HG03354 (cell line): ENCODE results near the gene SLC27A4.
"Not testable (repeated sequence)": the region's sequence is repeated elsewhere in the genome, so short reads cannot be mapped to it uniquely, and the experiment has no call there.

Experiments
- ATAC-seq: cut with Tn5 transposase; IDR thresholded peaks from one replicate; pipeline ENCODE4 v1.9.1; 2021; ENCODE audit warnings: mild to moderate bottlenecking; ENCODE audit not compliant: unreplicated experiment, poor library complexity, severe bottlenecking

The SLC27A4 gene

GRCh38 chr9:128323212-128323730 is 17.1 kb upstream of the SLC27A4 start:
- ATAC-seq = peak; percentile 1

GRCh38 chr9:128323791-128324190 is 16.5 kb upstream of the SLC27A4 start:
- no peak for ATAC-seq

- ATAC-seq = no peak
These were observed 15.9 kb upstream of the SLC27A4 start for GRCh38 chr9:128324401-128324800.

- no peak for ATAC-seq
These were observed 14.7 kb upstream of the SLC27A4 start for GRCh38 chr9:128325629-128326028.

GRCh38 chr9:128333451-128333869 is 6.9 kb upstream of the SLC27A4 start:
- ATAC-seq = no peak

- ATAC-seq = no peak
These were observed 5.2 kb upstream of the SLC27A4 start for GRCh38 chr9:128335161-128335560.

GRCh38 chr9:128335914-128336313 is 4.4 kb upstream of the SLC27A4 start:
- no peak for ATAC-seq

GRCh38 chr9:128337936-128338335 is 2.4 kb upstream of the SLC27A4 start:
- ATAC-seq = no peak

GRCh38 chr9:128338852-128339614 is 1.3 kb upstream of the SLC27A4 start:
- ATAC-seq = not testable (repeated sequence)

- ATAC-seq = peak; percentile 43
These were observed 536 bp downstream of the SLC27A4 start for GRCh38 chr9:128340691-128341434.

GRCh38 chr9:128341435-128341849 is 1.1 kb downstream of the SLC27A4 start:
- peak; percentile 52 for ATAC-seq

GRCh38 chr9:128342971-128343680 is 2.8 kb downstream of the SLC27A4 start:
- no peak for ATAC-seq

- no peak for ATAC-seq
These were observed 3.5 kb downstream of the SLC27A4 start for GRCh38 chr9:128343855-128344254.

GRCh38 chr9:128344931-128345605 is 4.7 kb downstream of the SLC27A4 start:
- ATAC-seq = no peak

GRCh38 chr9:128349125-128349524 is 8.8 kb downstream of the SLC27A4 start:
- ATAC-seq = no peak

GRCh38 chr9:128349772-128350171 is 9.4 kb downstream of the SLC27A4 start:
- ATAC-seq = no peak

- no peak for ATAC-seq
These were observed 15.1 kb downstream of the SLC27A4 start for GRCh38 chr9:128355451-128355850.

GRCh38 chr9:128358090-128358489 is 17.8 kb downstream of the SLC27A4 start:
- no peak for ATAC-seq

GRCh38 chr9:128358861-128359260 is 18.5 kb downstream of the SLC27A4 start:
- no peak for ATAC-seq

GRCh38 chr9:128360826-128361225 is 20.5 kb downstream of the SLC27A4 start:
- no peak for ATAC-seq
